ENCODE data around the gene NELL1.

DNA sequence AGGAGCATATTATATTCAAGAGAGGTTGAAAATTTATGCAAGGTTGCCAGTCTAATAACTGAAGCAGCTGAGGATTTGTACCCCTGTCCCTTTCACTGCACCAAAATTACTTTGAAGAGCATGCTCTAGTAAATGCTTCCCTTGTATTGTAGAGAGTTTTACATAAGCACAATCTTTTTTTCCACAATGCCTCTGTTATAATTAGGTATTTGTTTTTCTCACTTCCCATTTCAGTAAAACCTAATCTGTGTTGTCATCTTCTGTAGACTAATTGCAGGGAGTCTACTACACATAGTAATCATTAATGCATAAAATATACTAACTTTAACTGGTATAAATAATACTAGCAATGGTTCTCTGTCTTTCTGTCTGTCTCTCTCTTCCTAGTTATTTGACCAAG, 805.1 kb downstream of the NELL1 start:
- no peak for TF ChIP-seq EZH2 (IDR thresholded peaks at IDR 0.05; ENCODE audit: insufficient read depth, poor library complexity, severe bottlenecking)
- no peak for TF ChIP-seq EZH2phosphoT487 (IDR thresholded peaks at IDR 0.05; ENCODE audit: insufficient read depth, low read depth)
